GM11168 (cell line): ENCODE results near the gene LMX1A.

Experiments
- in situ Hi-C: fragments of 300-500 bp; cut with MboI; formaldehyde crosslinking; loops from one replicate; pipeline ENCODE4 v1.12.0; 2022; ENCODE audit warnings: low sequenced_read_pairs; ENCODE audit not compliant: unreplicated experiment

The LMX1A gene

GRCh38 chr1:165179306-165179705 lies 177.2 kb downstream of the LMX1A start:
- in situ Hi-C loops: no loop called here

- in situ Hi-C loops: no loop called here
Measured at GRCh38 chr1:165174491-165174890, 182.0 kb downstream of the LMX1A start.

- in situ Hi-C loops: no loop called here
Measured at GRCh38 chr1:165173818-165174217, 182.7 kb downstream of the LMX1A start.

GRCh38 chr1:165173409-165173808 lies 183.1 kb downstream of the LMX1A start:
- in situ Hi-C loops: no loop called here

- in situ Hi-C loops: no loop called here
Measured at GRCh38 chr1:165172666-165173065, 183.8 kb downstream of the LMX1A start.

- in situ Hi-C loops: no loop called here
Measured at GRCh38 chr1:165169729-165170128, 186.8 kb downstream of the LMX1A start.

GRCh38 chr1:165169028-165169427 lies 187.5 kb downstream of the LMX1A start:
- in situ Hi-C loops: no loop called here

GRCh38 chr1:165168467-165168866 lies 188.0 kb downstream of the LMX1A start:
- in situ Hi-C loops: no loop called here

- in situ Hi-C loops: no loop called here
Measured at GRCh38 chr1:165162671-165163241, 193.8 kb downstream of the LMX1A start.

- in situ Hi-C loops: no loop called here
Measured at GRCh38 chr1:165161130-165161529, 195.4 kb downstream of the LMX1A start.

GRCh38 chr1:165153182-165153581 lies 203.3 kb downstream of the LMX1A start:
- in situ Hi-C loops: no loop called here

- in situ Hi-C loops: no loop called here
Measured at GRCh38 chr1:165152727-165153126, 203.8 kb downstream of the LMX1A start.

GRCh38 chr1:165152109-165152508 lies 204.4 kb downstream of the LMX1A start:
- in situ Hi-C loops: no loop called here
